GM21717 (cell line): ENCODE results near the gene MARCHF3.
"Not testable (repeated sequence)": the region's sequence is repeated elsewhere in the genome, so short reads cannot be mapped to it uniquely, and the experiment has no call there.

ENCODE experiments used
- ATAC-seq: cut with Tn5 transposase; IDR thresholded peaks from one replicate; pipeline ENCODE4 v1.9.1; 2021; ENCODE audit warnings: mild to moderate bottlenecking, moderate library complexity; ENCODE audit not compliant: unreplicated experiment

The MARCHF3 gene

GRCh38 chr5:126881821-126882600 is 148.3 kb downstream of the MARCHF3 start:
- no peak for ATAC-seq

GRCh38 chr5:126878634-126879033 is 151.7 kb downstream of the MARCHF3 start:
- ATAC-seq = no peak

- no peak for ATAC-seq
Observed at GRCh38 chr5:126878085-126878484, 152.3 kb downstream of the MARCHF3 start.

- no peak for ATAC-seq
Observed at GRCh38 chr5:126877602-126878001, 152.8 kb downstream of the MARCHF3 start.

GRCh38 chr5:126875303-126875785 is 155.0 kb downstream of the MARCHF3 start:
- no peak for ATAC-seq

- ATAC-seq = no peak
Observed at GRCh38 chr5:126872561-126873354, 157.6 kb downstream of the MARCHF3 start.

GRCh38 chr5:126871441-126871840 is 158.9 kb downstream of the MARCHF3 start:
- no peak for ATAC-seq

GRCh38 chr5:126869005-126869451 is 161.3 kb downstream of the MARCHF3 start:
- peak; percentile 83 for ATAC-seq

DNA sequence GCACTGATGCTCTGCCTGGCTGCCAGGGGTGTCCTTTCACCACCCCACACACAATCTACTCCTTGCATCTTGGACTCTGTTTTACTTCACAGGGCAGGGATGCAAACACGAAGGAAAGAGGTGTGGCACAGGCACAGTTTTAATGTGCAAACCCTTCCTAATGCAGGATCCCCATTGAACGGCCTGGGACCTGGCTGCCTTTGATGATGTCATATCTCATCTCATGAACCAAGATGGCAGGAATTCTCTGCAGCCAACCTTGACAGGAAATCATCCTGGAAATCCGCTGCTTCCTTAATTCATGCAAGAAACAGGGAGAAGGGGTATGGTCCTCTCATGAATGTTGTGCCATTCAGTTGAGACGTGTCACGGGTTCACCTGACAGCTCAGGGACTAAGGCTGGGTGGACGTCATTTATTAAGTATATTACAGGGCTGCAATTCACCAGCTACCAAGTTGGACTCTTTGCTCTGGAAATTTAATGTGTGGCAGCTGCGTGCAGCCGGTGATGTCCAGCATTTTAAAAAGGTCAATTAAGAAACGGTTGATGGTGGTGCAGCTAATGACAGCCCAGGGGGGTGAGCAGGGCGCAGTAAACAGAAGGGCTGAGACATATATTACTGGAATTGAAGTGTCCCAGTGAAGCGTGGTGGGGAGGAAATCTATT is 161.9 kb downstream of the MARCHF3 start:
- no peak for ATAC-seq

DNA sequence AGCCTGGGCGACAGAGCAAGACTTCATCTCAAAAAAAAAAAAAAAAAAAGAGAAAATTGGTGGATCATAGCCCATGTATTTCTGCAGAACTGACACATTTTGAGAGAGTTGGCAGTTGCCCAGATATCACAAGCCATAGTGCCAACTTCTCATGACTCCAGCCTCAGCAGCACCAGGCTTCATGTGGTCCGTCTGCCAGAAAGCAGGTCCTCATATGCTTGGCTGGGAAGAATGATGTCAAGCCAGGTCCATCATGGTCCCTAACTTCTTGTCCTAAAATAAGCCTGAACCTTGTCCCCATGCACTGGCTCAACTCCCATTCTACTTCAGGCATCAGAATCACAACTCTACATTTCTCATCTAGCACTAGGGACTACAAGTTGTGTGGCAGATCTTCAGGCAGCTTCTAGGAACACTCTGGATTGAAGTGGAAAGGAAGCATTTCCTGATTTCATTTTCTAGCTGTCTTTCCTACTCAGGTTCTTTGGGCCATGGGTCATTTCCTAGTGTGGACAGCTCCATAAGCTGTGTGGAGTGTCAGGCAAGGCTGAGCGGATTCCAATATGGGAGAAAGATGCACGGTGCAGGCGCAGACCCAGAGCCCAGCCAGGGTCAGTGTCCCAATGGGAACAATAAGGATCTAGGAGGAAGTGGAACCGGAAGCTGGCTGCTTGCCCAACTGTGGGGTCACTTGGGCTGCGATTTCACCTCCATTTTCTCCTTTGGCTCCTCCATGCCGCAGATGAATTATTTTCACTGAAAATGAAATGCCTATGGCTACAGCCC is 163.3 kb downstream of the MARCHF3 start:
- ATAC-seq = no peak

DNA sequence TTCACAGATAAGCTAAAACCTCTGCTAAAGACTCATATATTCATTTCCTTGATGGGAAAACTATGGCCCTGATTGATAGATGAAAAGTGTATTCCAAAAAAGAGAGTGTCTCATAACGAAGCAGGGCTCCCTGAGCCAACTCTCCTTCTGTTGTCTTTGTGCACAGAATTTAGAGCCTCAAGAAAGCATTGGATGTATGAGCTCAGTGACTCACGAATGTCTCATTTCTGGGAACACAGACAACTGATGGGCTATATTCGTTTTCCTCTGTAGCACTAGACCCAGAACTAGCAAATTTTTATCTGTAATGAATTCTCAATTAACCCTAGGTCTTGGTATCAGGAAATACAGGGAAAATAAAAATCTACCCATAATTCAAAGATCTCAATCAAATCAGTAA is 165.1 kb downstream of the MARCHF3 start:
- no peak for ATAC-seq

DNA sequence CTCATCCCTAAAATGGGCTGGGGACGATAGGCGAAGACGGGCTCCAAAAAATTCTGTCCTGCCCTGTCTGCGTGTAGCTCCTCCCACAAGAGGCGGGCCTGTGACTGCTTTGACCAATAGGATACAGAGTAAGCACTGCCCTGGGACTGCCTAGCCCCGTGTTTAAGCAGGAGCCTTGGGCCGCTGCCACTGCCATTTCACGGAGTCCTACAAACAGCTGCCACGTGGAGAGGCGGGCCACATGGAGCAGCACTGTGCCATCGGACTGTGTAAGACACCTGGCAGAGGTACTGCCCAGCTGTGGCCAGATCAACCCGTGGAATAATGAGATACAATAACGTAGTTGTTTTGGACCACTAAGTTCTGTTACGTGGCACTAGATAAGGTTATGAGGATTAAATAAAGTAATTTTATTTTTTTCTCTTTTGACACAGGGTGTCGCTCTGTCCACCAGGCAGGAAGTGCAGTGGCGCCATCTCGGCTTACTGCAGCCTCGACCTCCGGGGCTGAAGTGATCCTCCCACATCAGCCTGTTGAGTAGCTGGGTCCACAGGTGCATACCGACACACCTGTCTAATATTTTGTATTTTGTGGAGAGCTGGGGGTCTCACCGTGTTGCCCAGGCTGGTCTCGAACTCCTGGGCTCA is 166.2 kb downstream of the MARCHF3 start:
- no peak for ATAC-seq

DNA sequence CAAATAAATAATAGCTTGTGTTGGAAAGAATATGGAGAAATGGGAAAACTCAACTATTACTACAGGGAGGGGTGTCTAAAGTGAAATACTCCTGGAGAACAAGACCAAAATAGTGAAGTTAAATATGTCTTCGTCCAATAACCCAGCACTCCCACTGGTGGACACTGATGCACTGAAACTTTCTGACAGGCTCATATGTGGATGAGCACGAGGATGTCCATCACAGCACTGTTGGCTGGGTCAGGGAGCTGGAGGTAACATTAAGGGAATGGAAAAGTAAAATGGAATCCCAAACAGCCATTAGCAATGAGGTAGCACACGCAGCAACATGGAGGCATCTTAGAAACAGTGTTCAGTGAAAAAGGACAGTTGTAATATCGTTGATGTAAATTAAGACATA is 167.0 kb downstream of the MARCHF3 start:
- no peak for ATAC-seq

DNA sequence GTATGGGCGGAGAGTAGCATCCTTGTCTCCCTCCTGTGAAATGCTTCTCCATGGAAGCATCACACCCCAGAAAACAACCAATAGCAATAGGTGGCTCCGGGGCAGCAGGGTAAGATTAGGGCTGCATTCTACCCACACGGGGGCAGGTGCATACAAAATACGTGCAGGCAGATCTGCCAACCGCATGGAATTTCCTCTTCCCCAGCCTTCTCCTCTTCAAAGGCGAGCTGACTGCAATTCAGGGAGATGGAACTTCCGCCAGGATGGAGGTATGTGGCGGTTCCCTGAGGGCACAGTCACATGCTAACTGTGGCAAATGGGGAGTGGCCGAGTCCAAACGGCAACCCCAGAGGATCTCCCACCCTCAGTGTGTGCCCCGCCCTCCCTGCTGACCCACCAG is 171.9 kb downstream of the MARCHF3 start:
- ATAC-seq = no peak

DNA sequence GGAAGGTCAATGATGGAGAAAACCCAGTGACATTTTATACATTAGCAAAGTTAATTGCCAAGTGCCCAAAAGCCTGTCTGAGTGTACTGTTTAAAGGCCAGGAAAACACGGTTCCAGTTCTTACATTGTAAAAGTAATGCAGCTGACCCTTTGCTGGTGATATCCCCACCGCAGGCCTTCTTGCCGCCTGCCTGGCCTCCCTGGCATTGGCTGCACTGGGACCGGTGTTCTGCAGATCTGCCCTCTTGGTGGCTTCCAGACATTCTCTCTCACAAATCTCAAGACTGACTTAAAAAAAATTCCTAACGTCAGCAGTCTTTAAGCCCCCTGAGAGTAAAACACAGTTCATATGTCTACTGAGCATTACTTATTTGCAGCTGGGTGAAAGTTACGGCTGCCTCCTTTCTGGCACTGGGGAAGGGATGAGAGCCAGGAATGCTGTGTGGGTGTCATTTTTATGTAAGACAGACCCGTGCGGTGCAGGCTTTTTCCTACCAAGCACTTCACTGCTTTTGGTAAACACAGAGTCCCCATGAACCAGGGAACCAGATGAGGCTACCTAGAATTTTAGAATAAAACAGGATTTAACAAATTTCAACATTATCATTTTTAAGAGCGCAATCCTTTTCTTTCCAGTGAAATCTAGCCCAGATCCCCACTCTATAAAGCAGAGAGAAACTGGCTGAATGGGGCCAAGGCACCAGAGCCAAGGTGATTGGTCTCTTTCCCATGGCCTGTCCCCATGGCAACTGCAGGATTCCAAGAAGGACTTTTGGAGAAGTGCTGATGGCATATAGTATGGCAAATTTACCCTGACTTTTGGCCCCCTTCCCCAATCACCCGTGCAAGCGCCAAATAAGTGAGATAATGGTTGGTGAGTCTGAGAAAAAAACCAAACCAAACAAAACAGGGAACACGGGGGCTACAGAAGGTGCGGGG is 172.6 kb downstream of the MARCHF3 start:
- ATAC-seq = no peak

GRCh38 chr5:126855266-126855665 is 175.1 kb downstream of the MARCHF3 start:
- ATAC-seq = no peak

DNA sequence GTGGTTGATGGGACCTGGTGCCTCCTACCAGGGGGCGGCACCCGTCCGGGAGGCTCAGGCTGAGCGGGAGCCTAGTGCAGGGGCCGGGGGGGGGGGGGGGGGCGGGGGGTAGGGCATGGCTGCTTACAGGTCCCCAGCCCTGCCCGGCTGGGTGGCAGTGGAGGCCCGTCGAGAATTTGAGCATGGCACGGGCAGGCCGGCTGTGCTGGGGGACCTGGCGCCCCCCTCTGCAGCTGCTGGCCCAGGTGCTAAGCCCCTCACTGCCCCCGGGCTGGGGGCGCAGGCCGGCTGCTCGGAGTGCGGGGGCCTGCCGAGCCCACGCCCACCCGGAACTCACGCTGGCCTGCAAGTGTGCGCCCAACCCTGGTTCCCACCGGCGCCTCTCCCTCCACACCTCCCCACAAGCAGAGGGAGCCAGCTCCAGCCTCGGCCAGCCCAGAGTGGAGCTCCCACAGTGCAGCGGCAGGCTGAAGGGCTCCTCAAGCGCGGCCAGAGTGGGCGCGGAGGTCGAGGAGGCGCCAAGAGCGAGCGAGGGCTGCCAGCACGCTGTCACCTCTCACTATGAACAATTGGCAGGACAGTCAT is 175.7 kb downstream of the MARCHF3 start:
- no peak for ATAC-seq

DNA sequence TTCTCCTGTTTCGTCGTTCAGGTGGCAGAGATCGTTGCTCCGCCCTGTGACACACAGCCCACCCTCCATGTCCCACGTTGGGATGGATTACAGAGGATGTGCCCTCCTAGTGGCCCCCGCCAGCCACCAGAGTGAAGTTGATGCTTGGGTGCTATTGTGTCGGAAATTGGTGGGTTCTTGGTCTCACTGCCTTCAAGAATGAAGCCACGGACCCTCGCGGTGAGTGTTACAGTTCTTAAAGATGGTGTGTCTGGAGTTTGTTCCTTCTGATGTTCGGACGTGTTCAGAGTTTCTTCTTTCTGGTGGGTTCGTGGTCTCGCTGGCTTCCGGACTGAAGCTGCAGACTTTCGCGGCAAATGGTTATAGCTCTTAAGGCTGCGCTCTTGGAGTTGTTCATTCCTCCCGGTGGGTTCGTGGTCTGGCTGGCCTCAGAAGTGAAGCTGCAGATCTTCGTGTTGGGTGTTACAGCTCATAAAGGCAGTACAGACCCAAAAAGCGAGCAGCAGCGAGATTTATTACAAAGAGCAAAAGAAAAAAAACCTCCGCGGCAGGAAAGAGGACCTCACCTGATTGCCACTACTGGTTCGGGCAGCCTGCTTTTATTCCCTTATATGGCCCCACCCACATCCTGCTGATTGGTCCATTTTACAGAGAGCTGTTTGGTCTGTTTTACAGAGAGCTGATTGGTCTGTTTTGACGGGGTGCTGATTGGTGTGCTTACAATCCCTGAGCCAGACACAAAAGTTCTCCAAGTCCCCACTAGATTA is 176.6 kb downstream of the MARCHF3 start:
- ATAC-seq = not testable (repeated sequence)
